SK-N-MC (cell line): ENCODE data around the gene UMAD1.

Source experiments
- DNase-seq: peaks from one replicate; pipeline ENCODE4 v3.0.0-alpha.2; 2011; ENCODE audit warnings: low read depth, low spot score
- H3K27ac ChIP-seq: fragments of 200-600 bp; sonication (generic); 2 replicates; pipeline ENCODE4 v1.5.1; 2016; ENCODE audit warnings: mixed run types
- H3K36me3 ChIP-seq: fragments of 200-600 bp; sonication (generic); 2 replicates; pipeline ENCODE4 v1.6.1; 2017; ENCODE audit warnings: antibody characterized with exemption, low read length, mixed read lengths; ENCODE audit not compliant: insufficient read depth
- H3K4me3 ChIP-seq: fragments of 200-600 bp; sonication (generic); 2 replicates; pipeline ENCODE4 v1.5.1; 2016
- H3K9ac ChIP-seq: fragments of 200-600 bp; sonication (generic); 2 replicates; pipeline ENCODE4 v1.8.0; 2017; ENCODE audit warnings: mixed run types, mixed read lengths; ENCODE audit not compliant: insufficient read length
- H3K9me3 ChIP-seq: fragments of 200-600 bp; sonication (generic); 2 replicates; pipeline ENCODE4 v1.6.1; 2017; ENCODE audit warnings: low read depth, mild to moderate bottlenecking, antibody characterized with exemption, low read length, moderate library complexity, mixed read lengths
- EZH2 ChIP-seq: fragments of 200-600 bp; sonication (generic); IDR thresholded peaks from one replicate; pipeline ENCODE4 v1.6.1; 2017; ENCODE audit warnings: antibody characterized with exemption
- FOXP2 ChIP-seq: optimal IDR thresholded peaks from 2 replicates; pipeline ENCODE3; 2011; ENCODE audit warnings: mild to moderate bottlenecking, moderate library complexity; ENCODE audit not compliant: insufficient read depth; ENCODE audit errors: extremely low read length, control extremely low read depth
- POLR2AphosphoS5 ChIP-seq: IDR thresholded peaks from 2 replicates; pipeline ENCODE4 v1.6.1; 2012; ENCODE audit warnings: mild to moderate bottlenecking, low read depth, low read length, borderline replicate concordance

The UMAD1 gene

DNA sequence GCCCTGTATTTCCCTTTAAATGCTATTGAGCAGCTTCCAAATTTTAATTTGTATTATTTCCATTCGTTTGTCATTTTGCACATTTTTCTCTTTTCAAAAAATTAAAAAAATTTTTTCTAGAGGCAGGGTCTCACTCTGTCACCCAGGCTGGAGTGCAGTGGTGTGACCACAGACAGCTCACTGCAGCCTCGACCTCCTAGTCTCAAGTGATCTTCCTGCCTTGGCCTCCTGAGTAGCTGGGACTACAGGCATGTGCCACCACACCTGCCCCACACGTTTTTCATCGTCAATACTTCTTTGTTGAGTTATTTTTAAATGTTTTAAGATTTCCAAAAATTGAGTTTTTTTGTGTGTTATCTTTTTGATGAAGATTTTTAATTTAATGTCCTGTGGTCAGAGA, 73.2 kb downstream of the UMAD1 start:
- DNase-seq = no peak
- H3K36me3 ChIP-seq = no peaks in the 10 kb centered on the region
- TF ChIP-seq POLR2AphosphoS5 (no peak), FOXP2 (no peak), EZH2 (no peak)
- no peak overlapping the region for H3K27ac ChIP-seq
- H3K9ac ChIP-seq = no peak overlapping the region
- no peak overlapping the region for H3K4me3 ChIP-seq
- H3K9me3 ChIP-seq = no peaks in the 10 kb centered on the region

DNA sequence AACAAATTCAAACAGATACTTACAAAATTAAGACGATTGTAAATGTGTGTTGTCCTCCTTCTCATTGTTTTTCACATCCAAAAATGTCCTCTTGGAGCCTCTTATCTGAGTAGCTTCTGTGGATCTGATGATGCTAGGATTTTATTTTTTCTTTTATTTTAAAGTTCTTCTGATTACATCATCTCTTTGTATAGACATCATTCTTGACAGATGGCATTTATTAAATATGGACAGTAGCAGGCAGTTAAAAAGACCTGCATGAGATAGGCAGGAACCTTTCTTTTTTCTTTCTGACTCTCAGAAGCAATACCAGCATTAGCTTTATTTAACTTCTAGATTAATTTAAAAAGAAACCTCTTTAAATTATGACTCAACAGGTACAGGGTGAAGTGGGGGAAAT, 77.9 kb downstream of the UMAD1 start, which contains the start of gene RPA3:
RPA3 (minus strand) TSS at position 116 of the 400 bp plus-strand sequence. CDS start 78,189 bp downstream, outside the sequence.
- DNase-seq = no peak
- TF ChIP-seq POLR2AphosphoS5 (no peak), EZH2 (no peak)
- Histone ChIP-seq H3K27ac (no peak within 1 kb of the TSS), H3K4me3 (no peak within 1 kb of the TSS), H3K9ac (no peak within 1 kb of the TSS), H3K9me3 (no peaks in the 10 kb centered on the region), H3K36me3 (no peaks in the 10 kb centered on the region)

DNA sequence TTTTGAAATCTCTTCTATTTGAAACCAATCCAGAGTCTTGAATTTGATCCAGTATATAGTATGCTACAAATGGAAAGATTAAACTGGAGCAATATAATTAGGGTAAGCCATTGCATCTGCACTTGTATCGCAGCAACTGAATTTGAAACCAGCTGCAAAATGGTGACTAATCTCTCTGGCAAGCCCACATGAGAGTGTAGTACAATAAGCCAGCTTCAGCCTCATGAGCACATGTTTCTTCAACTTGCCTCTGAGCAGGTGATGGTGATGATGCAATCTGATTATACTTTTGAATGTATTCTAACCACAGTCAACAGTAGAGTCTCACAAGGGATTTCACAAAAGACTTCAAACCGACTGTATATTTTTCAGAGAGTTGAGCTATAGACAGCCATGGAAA, 78.7 kb downstream of the UMAD1 start:
- Histone ChIP-seq H3K9me3 (no peaks in the 10 kb centered on the region), H3K27ac (no peak overlapping the region), H3K9ac (no peak overlapping the region), H3K4me3 (no peak overlapping the region), H3K36me3 (no peaks in the 10 kb centered on the region)
- no peak for DNase-seq
- TF ChIP-seq EZH2 (no peak), POLR2AphosphoS5 (no peak), FOXP2 (no peak)

DNA sequence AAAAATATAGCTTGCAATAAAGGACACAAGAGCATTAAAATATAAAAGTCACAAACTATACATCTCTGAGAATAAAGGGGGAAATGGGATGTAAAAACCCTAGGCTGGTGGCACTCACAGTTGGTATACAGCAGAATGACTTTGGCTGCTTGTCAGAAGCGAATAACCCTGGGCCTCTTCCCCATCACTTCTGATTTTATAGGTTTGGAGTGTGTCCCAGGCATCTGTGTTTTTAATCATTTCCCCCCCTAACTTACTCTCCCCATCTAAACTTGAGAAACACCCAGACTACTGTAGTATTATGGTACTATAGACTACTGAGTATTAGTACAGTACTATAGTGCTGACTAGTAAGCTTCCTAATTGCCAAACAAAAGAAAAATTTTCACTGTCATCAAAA, 79.6 kb downstream of the UMAD1 start:
- TF ChIP-seq EZH2 = no peak
- TF ChIP-seq FOXP2 = no peak
- TF ChIP-seq POLR2AphosphoS5 = no peak
- no peak for DNase-seq
- H3K4me3 ChIP-seq = no peak overlapping the region
- H3K9me3 ChIP-seq = no peaks in the 10 kb centered on the region
- H3K36me3 ChIP-seq = no peaks in the 10 kb centered on the region
- no peak overlapping the region for H3K27ac ChIP-seq
- H3K9ac ChIP-seq = no peak overlapping the region

DNA sequence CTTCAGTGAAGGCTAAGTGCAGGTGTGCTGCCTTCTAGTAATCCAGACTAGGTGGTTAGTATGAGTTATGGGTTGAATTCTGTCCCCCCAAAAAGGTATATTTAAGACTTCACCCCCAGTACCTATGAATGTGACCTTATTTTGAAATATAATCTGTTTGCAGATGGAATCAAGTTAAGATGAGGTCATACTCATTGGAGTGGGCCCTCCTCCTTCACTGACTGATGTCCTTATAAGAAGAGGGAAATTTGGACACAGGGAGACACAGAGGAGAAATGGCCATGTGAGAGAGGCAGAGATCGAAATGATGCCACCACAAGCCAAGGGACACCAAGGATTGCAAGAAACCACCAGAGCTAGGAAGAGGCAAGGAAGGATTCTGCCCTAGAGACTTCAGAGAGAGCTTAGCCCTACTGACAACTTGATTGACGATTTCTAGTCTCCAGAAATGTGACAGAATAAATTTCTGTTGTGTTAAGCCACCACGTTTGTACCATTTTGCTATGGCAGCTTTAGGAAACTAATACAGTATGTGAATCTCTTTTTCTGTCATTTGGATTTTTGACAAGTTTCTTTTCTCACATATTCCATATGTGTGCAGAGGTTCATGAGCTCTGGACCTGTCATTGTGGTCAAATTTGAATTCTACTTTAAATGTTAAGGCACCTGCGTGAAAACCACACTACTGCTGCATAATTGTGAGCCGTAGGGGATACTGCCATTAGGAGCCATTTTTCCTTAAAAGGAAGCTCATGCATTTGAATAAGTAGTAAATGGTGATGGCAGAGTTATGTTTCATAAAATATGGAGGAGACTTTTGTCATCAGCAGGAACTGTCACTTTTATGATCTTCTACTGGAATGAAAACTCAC, 80.4 kb downstream of the UMAD1 start:
- Histone ChIP-seq H3K4me3 (no peak overlapping the region), H3K9ac (no peak overlapping the region), H3K9me3 (no peaks in the 10 kb centered on the region), H3K27ac (no peak overlapping the region), H3K36me3 (no peaks in the 10 kb centered on the region)
- no peak for TF ChIP-seq EZH2
- no peak for TF ChIP-seq FOXP2
- TF ChIP-seq POLR2AphosphoS5 = no peak
- DNase-seq = no peak

DNA sequence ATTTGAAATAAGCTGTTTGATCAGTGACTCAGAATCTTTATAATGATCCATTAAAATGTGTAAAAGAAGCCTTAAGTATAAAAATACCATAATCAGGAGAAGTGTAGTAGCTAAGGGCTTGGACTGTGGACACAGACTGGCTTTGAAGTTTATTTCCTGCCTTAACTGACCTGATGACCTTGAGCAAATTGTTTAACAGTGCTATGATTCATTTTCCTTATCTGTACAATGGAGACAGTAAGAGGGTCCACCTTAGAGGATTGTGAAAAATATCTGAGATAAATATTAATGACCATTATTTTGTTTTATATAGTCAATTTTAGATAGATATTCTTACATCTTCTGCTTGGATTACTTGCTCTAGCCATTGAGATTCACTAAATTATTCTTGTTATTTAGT, 91.2 kb downstream of the UMAD1 start:
- no peak for DNase-seq
- no peak overlapping the region for H3K4me3 ChIP-seq
- no peaks in the 10 kb centered on the region for H3K9me3 ChIP-seq
- no peak overlapping the region for H3K27ac ChIP-seq
- TF ChIP-seq FOXP2 = no peak
- no peak for TF ChIP-seq EZH2
- no peak for TF ChIP-seq POLR2AphosphoS5
- no peaks in the 10 kb centered on the region for H3K36me3 ChIP-seq
- no peak overlapping the region for H3K9ac ChIP-seq

DNA sequence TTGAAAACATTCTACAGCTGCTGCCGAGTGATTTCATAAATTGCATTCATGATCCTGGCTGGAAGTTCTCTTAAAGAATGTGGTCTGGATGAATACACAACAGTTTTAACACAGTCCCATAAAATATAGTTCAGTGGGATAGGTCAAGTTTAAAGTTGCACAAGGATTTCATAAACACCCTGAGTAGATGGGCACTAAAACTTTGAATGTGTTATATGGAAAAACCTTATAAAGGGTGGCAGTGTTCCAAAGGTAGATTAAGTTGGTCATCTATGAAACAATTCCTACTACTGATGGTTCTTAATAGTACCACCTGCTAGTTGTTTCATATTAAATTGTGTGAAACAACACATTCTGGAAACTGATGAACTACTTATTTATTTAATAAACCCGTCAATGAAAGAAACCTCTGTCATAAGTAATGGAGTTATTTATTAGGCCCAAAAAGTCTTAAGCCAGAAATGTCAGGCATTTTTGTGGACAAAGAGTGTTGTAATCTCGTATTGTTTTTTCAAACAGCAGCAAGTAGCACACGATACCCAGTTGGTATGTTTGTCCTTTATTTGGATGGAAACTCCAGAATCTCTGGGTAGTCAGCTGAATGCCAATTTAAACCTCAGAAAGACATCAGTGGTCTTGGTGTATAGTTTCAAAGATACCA, 92.2 kb downstream of the UMAD1 start:
- no peaks in the 10 kb centered on the region for H3K36me3 ChIP-seq
- no peak for TF ChIP-seq POLR2AphosphoS5
- no peak for TF ChIP-seq FOXP2
- H3K9me3 ChIP-seq = no peaks in the 10 kb centered on the region
- no peak overlapping the region for H3K4me3 ChIP-seq
- no peak overlapping the region for H3K27ac ChIP-seq
- DNase-seq = no peak
- H3K9ac ChIP-seq = no peak overlapping the region

DNA sequence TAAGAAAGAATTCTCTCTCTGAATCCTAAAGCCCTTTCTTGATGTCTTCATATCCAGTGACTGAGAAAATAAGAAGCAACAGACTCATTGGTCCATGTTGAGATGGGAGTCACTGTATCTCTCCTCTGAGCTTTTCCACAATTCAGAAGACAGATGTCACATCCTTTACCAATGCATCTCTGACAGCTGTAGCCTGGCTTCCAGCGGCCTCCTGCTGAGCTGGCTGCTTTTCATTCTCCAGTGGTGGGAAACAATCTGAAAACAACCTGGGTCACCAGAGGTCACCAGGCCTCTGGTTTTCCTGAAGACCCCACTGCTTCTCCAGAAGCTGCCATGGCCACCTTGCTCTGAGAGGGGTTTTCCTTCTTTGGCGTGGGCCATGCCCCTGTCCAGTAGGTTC, 96.1 kb downstream of the UMAD1 start:
- TF ChIP-seq FOXP2 (no peak), POLR2AphosphoS5 (no peak), EZH2 (no peak)
- no peaks in the 10 kb centered on the region for H3K9me3 ChIP-seq
- no peaks in the 10 kb centered on the region for H3K36me3 ChIP-seq
- DNase-seq = no peak
- no peak overlapping the region for H3K27ac ChIP-seq
- H3K4me3 ChIP-seq = no peak overlapping the region
- H3K9ac ChIP-seq = no peak overlapping the region

DNA sequence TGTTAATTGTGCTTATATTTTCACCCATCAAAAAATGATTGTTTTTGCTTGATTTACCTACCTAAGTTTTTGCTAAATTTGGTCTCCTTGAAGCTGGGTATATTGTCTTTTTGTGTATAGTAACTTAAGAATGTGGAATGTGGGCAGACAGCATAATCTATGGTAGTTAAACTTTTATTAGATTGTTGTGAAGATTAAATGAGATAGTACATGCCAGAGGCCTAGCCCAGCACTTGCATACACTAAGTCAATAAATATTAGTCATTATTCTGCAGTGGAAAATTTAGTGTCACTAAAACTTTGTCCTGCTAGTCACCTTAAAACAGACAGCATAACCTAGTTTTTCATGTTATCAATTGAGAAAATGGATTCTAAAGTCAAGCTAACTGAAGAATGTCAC, 97.1 kb downstream of the UMAD1 start:
- H3K9ac ChIP-seq = no peak overlapping the region
- no peaks in the 10 kb centered on the region for H3K36me3 ChIP-seq
- H3K9me3 ChIP-seq = no peaks in the 10 kb centered on the region
- no peak overlapping the region for H3K4me3 ChIP-seq
- no peak for DNase-seq
- no peak for TF ChIP-seq POLR2AphosphoS5
- no peak for TF ChIP-seq FOXP2
- no peak for TF ChIP-seq EZH2
- H3K27ac ChIP-seq = no peak overlapping the region
